ENCODE measurements around the gene MAP2K5. TPM values are rescaled to one million over a fixed set of nuclear protein-coding genes. Genes with fewer than 3 reads are reported as not detected.

The MAP2K5 gene
- total and polyA plus RNA-seq, 9 of the 15 experiments (the other 6 are each of a cell fraction or from before 2014, with no cell fraction given): 0.41 to 16.5 (median 7.5) TPM

DNA sequence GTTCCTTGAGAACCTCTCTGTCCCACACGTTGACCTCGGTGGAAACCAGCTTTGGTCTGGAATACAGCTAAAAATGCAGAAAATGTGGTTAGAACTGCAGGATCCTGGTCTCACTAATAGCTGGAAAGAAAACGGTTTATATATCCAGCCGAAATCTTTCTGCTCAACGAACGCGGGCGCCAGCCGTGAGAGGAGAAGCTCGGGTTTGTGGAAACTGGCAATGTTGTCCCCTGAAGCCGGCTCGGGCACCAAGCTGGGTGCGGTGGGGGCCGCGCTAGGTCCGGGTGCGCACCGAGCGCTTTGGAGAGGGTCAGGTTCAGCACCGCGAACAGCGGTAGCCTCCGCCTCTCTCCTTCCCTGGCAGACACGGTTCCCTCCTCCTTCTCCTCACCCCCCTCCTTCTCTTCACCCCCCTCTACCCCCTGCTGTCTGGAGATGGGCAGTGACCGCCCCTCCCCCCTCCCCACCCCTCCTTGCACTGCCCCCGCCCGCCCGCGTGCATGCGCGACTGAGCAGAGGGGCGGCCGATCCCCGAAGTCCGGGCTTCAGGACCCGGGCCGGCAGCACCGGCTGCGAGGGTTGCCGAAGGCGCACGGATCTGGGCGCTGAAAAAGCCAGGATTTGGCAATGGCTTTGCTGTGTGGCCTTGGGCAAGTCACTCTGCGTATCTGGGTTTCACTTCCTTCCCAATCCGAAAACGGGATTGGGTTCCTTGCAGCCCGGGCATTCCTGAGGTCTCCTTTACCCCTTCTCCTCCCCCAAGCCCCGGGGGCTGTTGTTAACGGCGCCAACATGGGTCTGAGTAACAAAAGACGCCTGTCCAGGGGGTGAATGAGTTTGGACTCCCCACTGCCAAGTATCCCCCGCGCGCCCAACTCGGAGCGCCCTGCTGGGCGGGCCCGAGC, 282.7 kb downstream of the MAP2K5 start, which contains the start of gene SKOR1 (continued):
- TF ChIP-seq, protein P1, sequence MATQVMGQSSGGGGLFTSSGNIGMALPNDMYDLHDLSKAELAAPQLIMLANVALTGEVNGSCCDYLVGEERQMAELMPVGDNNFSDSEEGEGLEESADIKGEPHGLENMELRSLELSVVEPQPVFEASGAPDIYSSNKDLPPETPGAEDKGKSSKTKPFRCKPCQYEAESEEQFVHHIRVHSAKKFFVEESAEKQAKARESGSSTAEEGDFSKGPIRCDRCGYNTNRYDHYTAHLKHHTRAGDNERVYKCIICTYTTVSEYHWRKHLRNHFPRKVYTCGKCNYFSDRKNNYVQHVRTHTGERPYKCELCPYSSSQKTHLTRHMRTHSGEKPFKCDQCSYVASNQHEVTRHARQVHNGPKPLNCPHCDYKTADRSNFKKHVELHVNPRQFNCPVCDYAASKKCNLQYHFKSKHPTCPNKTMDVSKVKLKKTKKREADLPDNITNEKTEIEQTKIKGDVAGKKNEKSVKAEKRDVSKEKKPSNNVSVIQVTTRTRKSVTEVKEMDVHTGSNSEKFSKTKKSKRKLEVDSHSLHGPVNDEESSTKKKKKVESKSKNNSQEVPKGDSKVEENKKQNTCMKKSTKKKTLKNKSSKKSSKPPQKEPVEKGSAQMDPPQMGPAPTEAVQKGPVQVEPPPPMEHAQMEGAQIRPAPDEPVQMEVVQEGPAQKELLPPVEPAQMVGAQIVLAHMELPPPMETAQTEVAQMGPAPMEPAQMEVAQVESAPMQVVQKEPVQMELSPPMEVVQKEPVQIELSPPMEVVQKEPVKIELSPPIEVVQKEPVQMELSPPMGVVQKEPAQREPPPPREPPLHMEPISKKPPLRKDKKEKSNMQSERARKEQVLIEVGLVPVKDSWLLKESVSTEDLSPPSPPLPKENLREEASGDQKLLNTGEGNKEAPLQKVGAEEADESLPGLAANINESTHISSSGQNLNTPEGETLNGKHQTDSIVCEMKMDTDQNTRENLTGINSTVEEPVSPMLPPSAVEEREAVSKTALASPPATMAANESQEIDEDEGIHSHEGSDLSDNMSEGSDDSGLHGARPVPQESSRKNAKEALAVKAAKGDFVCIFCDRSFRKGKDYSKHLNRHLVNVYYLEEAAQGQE (IDR thresholded peaks at IDR 0.05; ENCODE audit: borderline replicate concordance): peak; percentile 69
- TF ChIP-seq, protein P1 (CRISPR knock-in tag; IDR thresholded peaks at IDR 0.05; ENCODE audit: low read depth): no peak
